Tibial artery (tissue), 4 donors: ENCODE results near the gene NEMP1.

Experiments used
- DNase-seq, 2 donors: peaks; one replicate each; pipeline ENCODE4 v3.0.0-alpha.2; 2019
- H3K27ac ChIP-seq, 2 donors: fragments of 200-600 bp; sonication (generic) in 1 of 2; 1 replicate in 1 of 2; 2 replicates in 1 of 2; pipeline ENCODE4 v1.5.1; 2018 to 2019; ENCODE audit warnings: mild to moderate bottlenecking in 1 of 2
- H3K27me3 ChIP-seq, 2 donors: fragments of 200-600 bp; sonication (generic) in 1 of 2; one replicate each; pipeline versions ENCODE4 v1.5.1 to v1.6.0; 2016 to 2019
- H3K36me3 ChIP-seq, 3 donors: fragments of 200-600 bp; sonication (generic) in 2 of 3; one replicate each; pipeline ENCODE4 v1.5.1; 2016 to 2019; ENCODE audit warnings: mild to moderate bottlenecking in 2 of 3
- H3K4me1 ChIP-seq, 4 donors: fragments of 200-600 bp; sonication (generic) in 2 of 4; 1 replicate in 3 of 4; 2 replicates in 1 of 4; pipeline ENCODE4 v1.5.1; 2016 to 2019
- H3K4me3 ChIP-seq, 2 donors: fragments of 200-600 bp; sonication (generic) in 1 of 2; 1 replicate in 1 of 2; 2 replicates in 1 of 2; pipeline ENCODE4 v1.5.1; 2018 to 2019; ENCODE audit warnings: mild to moderate bottlenecking in 2 of 2
- H3K9me3 ChIP-seq, 3 donors: fragments of 200-600 bp; sonication (generic) in 1 of 3; one replicate each; pipeline ENCODE4 v1.5.1; 2016 to 2019
- CTCF ChIP-seq, 2 experiments: fragments of 200-600 bp in 1 of 2; fragments of 450-650 bp in 1 of 2; IDR thresholded peaks; one replicate each; pipeline ENCODE4 v1.5.1; 2017 to 2019; ENCODE audit warnings: antibody characterized with exemption in 2 of 2, mild to moderate bottlenecking in 1 of 2, moderate library complexity in 1 of 2
- intact Hi-C: fragments of 100-400 bp; cut with DNase I; formaldehyde crosslinking; loops from one replicate; pipeline ENCODE4 v1.15.0; 2023; ENCODE audit warnings: low total_unique reads

Gene NEMP1

GRCh38 chr12:57104292-57104910, 25.8 kb upstream of the NEMP1 start:
- H3K27ac ChIP-seq = peak overlapping the region in 1 of 2 donors; percentile 2
- intact Hi-C loops = no loop called here
- H3K4me3 ChIP-seq = no peak overlapping the region
- H3K27me3 ChIP-seq = no peaks in the 10 kb centered on the region
- DNase-seq = no peak
- TF ChIP-seq CTCF (IDR thresholded peaks at IDR 0.05) = no peak
- H3K36me3 ChIP-seq = peaks cover 63 to 87% (median 75%) of the 10 kb centered on the region in 3 donors
- H3K4me1 ChIP-seq = peaks cover 0 to 22% (median 17%) of the 10 kb centered on the region in 4 donors
- H3K9me3 ChIP-seq = no peaks in the 10 kb centered on the region

- Histone ChIP-seq H3K27me3 (no peaks in the 10 kb centered on the region), H3K4me1 (peaks cover 0 to 17% (median 12%) of the 10 kb centered on the region in 4 donors), H3K4me3 (no peak overlapping the region), H3K27ac (peak overlapping the region in 1 of 2 donors; percentile 2), H3K36me3 (peaks cover 69 to 93% (median 80%) of the 10 kb centered on the region in 3 donors), H3K9me3 (no peaks in the 10 kb centered on the region)
- no peak for TF ChIP-seq CTCF (IDR thresholded peaks at IDR 0.05)
- intact Hi-C loops = no loop called here
- DNase-seq = no peak
Observed at GRCh38 chr12:57103856-57104255, 25.3 kb upstream of the NEMP1 start.

GRCh38 chr12:57101892-57102695, 23.5 kb upstream of the NEMP1 start:
- H3K27me3 ChIP-seq = no peaks in the 10 kb centered on the region
- H3K4me1 ChIP-seq = no peaks in the 10 kb centered on the region
- DNase-seq = no peak
- TF ChIP-seq CTCF (IDR thresholded peaks at IDR 0.05) = no peak
- intact Hi-C loops = no loop called here
- H3K27ac ChIP-seq = no peak overlapping the region
- no peaks in the 10 kb centered on the region for H3K9me3 ChIP-seq
- peaks cover 71 to 96% (median 85%) of the 10 kb centered on the region in 3 donors for H3K36me3 ChIP-seq
- no peak overlapping the region for H3K4me3 ChIP-seq

GRCh38 chr12:57099766-57100165, 21.2 kb upstream of the NEMP1 start:
- H3K9me3 ChIP-seq = no peaks in the 10 kb centered on the region
- H3K27ac ChIP-seq = no peak overlapping the region
- H3K27me3 ChIP-seq = no peaks in the 10 kb centered on the region
- intact Hi-C loops = no loop called here
- DNase-seq = no peak
- H3K4me3 ChIP-seq = no peak overlapping the region
- H3K4me1 ChIP-seq = peaks cover 0 to 13% (median 1%) of the 10 kb centered on the region in 4 donors
- peaks cover 67 to 96% (median 85%) of the 10 kb centered on the region in 3 donors for H3K36me3 ChIP-seq
- TF ChIP-seq CTCF (IDR thresholded peaks at IDR 0.05) = no peak

- peaks cover 67 to 95% (median 85%) of the 10 kb centered on the region in 3 donors for H3K36me3 ChIP-seq
Observed at GRCh38 chr12:57099047-57099714, 20.6 kb upstream of the NEMP1 start.

More at GRCh38 chr12:57099047-57099714, 20.6 kb upstream of the NEMP1 start:
- intact Hi-C loops = no loop called here
- DNase-seq = no peak
- Histone ChIP-seq H3K4me1 (peaks cover 0 to 19% (median 7%) of the 10 kb centered on the region in 4 donors), H3K27me3 (no peaks in the 10 kb centered on the region), H3K9me3 (no peaks in the 10 kb centered on the region), H3K4me3 (no peak overlapping the region), H3K27ac (peak overlapping the region in 1 of 2 donors; percentile 22)
- TF ChIP-seq CTCF (IDR thresholded peaks at IDR 0.05) = no peak
